ENCODE data around the gene TLE1.

DNA sequence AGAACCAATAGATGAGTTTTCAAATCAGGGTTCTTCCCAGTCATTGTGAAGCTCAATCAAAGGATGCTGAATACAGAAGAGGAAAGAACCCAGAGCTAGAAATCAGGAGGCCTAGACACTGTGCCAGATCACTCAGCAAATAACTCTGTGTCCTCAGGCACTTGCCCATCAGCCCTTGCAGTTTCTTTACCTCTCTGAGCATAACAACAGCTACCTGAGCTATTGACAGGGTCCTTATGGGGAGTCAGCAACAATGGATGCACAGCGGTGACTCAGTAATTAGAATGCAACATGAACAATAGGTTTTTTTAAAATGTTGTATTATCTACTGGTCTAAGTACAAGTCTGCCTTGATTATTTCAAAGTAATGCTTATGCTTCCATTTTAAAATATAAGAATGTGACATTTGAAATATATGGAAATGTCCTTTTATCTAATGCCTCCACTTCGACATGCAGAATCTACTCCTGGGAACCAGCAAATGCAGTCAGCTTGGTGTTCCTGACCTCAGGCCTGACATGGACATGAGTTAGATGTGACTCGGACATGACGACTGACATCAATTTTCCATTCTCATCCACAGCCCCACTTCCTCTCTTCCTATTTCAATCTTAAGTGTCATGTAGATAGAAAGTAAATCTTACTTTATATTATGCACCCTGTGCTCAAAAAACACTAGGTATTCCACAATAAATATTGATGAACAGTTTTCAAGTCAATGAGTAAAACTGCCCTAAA is 155.0 kb downstream of the TLE1 start:
- TF ChIP-seq SUZ12 (IDR thresholded peaks at IDR 0.05; ENCODE audit: unreplicated experiment) (no peak), KLF5 (IDR thresholded peaks at IDR 0.05; ENCODE audit: partially characterized antibody) (no peak), POLR2A (IDR thresholded peaks at IDR 0.05; ENCODE audit: low read depth, low read length) (no peak), IRF4 (IDR thresholded peaks at IDR 0.05; ENCODE audit: low read depth, low read length) (no peak), KDM1A (IDR thresholded peaks at IDR 0.05; ENCODE audit: borderline replicate concordance) (no peak), EP300 (IDR thresholded peaks at IDR 0.05; ENCODE audit: borderline replicate concordance in 1 of 2, control insufficient read depth in 1 of 2, low read depth in 2 of 2, low read length in 2 of 2) (no peak), NR2F1 (conservative IDR thresholded peaks at IDR 0.05) (no peak), ZNF207 (IDR thresholded peaks at IDR 0.05; ENCODE audit: borderline replicate concordance) (no peak)
- TF ChIP-seq, protein P1, sequence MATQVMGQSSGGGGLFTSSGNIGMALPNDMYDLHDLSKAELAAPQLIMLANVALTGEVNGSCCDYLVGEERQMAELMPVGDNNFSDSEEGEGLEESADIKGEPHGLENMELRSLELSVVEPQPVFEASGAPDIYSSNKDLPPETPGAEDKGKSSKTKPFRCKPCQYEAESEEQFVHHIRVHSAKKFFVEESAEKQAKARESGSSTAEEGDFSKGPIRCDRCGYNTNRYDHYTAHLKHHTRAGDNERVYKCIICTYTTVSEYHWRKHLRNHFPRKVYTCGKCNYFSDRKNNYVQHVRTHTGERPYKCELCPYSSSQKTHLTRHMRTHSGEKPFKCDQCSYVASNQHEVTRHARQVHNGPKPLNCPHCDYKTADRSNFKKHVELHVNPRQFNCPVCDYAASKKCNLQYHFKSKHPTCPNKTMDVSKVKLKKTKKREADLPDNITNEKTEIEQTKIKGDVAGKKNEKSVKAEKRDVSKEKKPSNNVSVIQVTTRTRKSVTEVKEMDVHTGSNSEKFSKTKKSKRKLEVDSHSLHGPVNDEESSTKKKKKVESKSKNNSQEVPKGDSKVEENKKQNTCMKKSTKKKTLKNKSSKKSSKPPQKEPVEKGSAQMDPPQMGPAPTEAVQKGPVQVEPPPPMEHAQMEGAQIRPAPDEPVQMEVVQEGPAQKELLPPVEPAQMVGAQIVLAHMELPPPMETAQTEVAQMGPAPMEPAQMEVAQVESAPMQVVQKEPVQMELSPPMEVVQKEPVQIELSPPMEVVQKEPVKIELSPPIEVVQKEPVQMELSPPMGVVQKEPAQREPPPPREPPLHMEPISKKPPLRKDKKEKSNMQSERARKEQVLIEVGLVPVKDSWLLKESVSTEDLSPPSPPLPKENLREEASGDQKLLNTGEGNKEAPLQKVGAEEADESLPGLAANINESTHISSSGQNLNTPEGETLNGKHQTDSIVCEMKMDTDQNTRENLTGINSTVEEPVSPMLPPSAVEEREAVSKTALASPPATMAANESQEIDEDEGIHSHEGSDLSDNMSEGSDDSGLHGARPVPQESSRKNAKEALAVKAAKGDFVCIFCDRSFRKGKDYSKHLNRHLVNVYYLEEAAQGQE (IDR thresholded peaks at IDR 0.05; ENCODE audit: low read depth, low read length), result no peak
- TF ChIP-seq, protein P2, sequence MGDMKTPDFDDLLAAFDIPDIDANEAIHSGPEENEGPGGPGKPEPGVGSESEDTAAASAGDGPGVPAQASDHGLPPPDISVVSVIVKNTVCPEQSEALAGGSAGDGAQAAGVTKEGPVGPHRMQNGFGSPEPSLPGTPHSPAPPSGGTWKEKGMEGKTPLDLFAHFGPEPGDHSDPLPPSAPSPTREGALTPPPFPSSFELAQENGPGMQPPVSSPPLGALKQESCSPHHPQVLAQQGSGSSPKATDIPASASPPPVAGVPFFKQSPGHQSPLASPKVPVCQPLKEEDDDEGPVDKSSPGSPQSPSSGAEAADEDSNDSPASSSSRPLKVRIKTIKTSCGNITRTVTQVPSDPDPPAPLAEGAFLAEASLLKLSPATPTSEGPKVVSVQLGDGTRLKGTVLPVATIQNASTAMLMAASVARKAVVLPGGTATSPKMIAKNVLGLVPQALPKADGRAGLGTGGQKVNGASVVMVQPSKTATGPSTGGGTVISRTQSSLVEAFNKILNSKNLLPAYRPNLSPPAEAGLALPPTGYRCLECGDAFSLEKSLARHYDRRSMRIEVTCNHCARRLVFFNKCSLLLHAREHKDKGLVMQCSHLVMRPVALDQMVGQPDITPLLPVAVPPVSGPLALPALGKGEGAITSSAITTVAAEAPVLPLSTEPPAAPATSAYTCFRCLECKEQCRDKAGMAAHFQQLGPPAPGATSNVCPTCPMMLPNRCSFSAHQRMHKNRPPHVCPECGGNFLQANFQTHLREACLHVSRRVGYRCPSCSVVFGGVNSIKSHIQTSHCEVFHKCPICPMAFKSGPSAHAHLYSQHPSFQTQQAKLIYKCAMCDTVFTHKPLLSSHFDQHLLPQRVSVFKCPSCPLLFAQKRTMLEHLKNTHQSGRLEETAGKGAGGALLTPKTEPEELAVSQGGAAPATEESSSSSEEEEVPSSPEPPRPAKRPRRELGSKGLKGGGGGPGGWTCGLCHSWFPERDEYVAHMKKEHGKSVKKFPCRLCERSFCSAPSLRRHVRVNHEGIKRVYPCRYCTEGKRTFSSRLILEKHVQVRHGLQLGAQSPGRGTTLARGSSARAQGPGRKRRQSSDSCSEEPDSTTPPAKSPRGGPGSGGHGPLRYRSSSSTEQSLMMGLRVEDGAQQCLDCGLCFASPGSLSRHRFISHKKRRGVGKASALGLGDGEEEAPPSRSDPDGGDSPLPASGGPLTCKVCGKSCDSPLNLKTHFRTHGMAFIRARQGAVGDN (IDR thresholded peaks at IDR 0.05), result no peak
- TF ChIP-seq, protein P3, sequence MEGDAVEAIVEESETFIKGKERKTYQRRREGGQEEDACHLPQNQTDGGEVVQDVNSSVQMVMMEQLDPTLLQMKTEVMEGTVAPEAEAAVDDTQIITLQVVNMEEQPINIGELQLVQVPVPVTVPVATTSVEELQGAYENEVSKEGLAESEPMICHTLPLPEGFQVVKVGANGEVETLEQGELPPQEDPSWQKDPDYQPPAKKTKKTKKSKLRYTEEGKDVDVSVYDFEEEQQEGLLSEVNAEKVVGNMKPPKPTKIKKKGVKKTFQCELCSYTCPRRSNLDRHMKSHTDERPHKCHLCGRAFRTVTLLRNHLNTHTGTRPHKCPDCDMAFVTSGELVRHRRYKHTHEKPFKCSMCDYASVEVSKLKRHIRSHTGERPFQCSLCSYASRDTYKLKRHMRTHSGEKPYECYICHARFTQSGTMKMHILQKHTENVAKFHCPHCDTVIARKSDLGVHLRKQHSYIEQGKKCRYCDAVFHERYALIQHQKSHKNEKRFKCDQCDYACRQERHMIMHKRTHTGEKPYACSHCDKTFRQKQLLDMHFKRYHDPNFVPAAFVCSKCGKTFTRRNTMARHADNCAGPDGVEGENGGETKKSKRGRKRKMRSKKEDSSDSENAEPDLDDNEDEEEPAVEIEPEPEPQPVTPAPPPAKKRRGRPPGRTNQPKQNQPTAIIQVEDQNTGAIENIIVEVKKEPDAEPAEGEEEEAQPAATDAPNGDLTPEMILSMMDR (IDR thresholded peaks at IDR 0.05 in 2 of 3, conservative IDR thresholded peaks at IDR 0.05 in 1 of 3; ENCODE audit: control insufficient read depth in 2 of 3, extremely low read depth in 1 of 3, insufficient read depth in 1 of 3, low read depth in 3 of 3, low read length in 3 of 3), result no peak

Measured in GM12878 (cell line).